GM21529 (cell line): ENCODE measurements around the gene ZNF420.
A peak's percentile ranks its signal among the peaks of the same experiment; 100 is the strongest.
"Not testable (repeated sequence)": the region's sequence is repeated elsewhere in the genome, so short reads cannot be mapped to it uniquely, and the experiment has no call there.

ENCODE experiments used
- ATAC-seq: cut with Tn5 transposase; IDR thresholded peaks from one replicate; pipeline ENCODE4 v1.9.1; 2021; ENCODE audit not compliant: unreplicated experiment

The ZNF420 gene

GRCh38 chr19:37077934-37078716, at the start of gene ZNF420:
Gene ZNF420, plus strand, starts transcription at chr19:37078433. Its CDS starts 10,686 bp downstream, at chr19:37089119.
- peak; percentile 95 for ATAC-seq

GRCh38 chr19:37045140-37045539, 33.1 kb upstream of the ZNF420 start:
- no peak for ATAC-seq

DNA sequence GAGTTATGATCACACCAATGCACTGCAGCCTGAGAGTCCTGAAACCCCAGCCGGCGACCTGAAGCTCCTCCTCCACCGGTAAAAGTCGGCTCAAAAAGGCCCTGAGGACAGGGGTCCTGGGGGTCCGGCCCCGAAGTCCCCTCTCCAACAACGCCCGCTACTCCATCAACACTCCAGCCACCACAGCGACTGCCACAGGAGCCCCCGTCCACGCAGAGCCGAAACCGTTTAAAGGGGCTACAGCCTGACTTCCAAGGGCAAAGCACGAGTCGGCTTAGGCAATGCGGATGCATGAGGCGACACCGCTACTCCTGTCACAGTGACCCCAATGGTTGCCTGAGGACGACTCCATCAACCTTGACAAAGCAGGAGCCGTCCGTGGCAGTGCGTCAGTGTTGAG, 22.9 kb upstream of the ZNF420 start:
- ATAC-seq: no peak

DNA sequence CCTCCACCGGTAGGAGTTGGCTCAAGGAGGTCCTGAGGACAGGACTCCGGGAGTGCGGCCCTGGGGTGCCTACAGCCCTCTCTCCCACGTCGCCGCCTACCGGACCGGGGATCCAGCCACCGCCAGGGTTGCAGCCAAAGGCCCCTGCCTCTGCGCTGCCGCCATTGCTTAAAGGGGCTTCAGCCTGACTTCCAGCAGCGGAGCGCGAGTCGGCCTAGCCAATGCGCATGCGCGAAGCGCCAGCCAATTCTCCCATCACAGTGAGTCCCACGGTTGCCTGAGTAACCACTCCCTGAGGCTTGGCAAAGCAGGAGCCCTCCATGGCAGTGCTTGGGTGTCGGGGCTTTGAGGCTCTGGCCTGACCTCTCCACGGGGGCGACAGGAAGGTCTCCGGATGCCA, 21.5 kb upstream of the ZNF420 start:
- no peak for ATAC-seq

DNA sequence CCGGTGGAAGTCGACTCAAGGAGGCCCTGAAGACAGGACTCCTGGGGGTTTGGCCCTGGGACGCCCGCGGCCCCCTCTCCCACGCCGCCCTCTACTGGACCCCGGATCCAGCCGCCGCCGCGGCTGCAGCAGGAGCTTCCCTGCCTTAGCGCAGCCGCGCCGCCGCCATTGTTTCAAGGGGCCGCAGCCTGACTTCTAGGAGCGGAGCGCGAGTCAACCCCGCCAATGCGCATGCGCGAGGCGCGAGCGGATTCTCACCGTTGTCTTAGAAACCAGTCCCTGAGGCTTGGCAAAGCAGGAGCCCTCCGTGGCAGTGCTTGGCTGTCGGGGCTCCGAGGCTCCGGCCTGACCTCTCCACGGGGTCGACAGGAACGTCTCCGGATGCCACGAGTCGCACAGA, 19.1 kb upstream of the ZNF420 start:
- no peak for ATAC-seq

DNA sequence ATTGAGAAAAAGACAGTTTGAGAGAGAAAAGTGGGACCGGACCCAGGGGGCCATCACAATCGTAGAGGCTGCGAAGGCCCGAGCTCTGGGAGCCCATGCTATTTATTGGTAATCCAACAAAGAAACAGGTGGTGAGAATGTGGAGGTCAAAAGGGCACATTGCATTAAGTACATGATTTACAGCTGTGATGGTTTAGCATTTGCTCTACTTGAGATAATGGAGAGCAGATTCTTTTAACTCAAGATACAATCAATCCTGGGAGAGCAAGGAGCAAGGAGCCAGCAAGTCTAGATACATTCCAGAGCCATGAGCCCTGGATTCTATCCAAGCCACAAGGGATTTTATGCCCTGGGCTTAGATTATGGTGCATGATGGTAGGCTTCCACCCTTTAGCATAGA, 13.3 kb upstream of the ZNF420 start:
- ATAC-seq: not testable (repeated sequence)

GRCh38 chr19:37074111-37074510, 4.1 kb upstream of the ZNF420 start:
- ATAC-seq: no peak

GRCh38 chr19:37074819-37075362, 3.3 kb upstream of the ZNF420 start:
- no peak for ATAC-seq

DNA sequence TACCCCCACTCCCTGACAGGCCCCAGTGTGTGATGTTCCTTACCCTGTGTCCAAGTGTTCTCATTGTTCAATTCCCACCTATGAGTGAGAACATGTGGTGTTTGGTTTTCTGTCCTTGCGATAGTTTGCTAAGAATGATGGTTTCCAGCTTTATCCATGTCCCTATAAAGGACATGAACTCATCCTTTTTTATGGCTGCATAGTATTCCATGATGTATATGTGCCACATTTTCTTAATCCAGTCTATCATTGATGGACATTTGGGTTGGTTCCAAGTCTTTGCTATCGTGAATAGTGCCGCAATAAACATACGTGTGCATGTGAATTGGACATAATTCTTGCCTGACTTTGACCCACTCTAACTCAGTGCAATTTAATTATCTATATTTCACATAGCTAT, 1.7 kb upstream of the ZNF420 start:
- not testable (repeated sequence) for ATAC-seq

- no peak for ATAC-seq
These were observed 716 bp upstream of the ZNF420 start for GRCh38 chr19:37077501-37077933.

- no peak for ATAC-seq
These were observed 442 bp downstream of the ZNF420 start for GRCh38 chr19:37078717-37079032.

DNA sequence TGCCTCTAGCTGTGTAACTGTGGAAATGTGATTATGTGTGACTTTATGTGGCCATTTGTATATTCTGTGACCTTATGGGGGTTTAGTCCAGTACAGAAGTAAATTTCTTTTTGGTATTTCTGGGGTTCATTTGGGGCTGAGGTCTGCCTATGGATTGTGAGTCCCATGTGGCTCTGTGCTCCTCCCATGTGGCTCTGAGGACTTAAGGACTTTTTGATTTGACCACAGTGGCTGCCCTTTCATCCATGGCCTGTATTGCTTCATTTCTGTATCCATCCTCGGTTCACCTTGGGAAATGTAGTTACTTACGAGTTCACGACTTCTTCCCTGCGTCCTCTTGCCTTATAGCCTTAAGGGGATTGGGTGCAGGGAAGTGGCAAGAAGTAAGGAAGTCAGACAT, 1.0 kb downstream of the ZNF420 start:
- ATAC-seq: no peak

DNA sequence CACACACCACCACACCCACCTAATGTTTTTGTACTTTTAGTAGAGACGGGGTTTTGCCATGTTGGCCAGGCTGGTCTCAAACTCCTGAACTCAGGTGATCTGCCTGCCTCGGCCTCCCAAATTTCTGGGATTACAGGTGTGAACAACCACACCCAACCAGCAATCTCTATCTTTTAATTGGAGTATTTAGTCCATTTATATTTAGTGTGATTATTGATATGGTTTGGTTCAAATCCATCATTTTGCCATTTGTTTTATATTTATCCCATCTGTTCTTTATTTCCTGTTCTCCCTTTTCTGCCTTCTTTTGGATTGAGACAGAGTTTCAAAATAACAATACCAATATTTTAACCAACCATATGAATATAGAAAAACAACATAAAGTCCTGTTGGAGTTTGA, 4.1 kb downstream of the ZNF420 start:
- no peak for ATAC-seq

DNA sequence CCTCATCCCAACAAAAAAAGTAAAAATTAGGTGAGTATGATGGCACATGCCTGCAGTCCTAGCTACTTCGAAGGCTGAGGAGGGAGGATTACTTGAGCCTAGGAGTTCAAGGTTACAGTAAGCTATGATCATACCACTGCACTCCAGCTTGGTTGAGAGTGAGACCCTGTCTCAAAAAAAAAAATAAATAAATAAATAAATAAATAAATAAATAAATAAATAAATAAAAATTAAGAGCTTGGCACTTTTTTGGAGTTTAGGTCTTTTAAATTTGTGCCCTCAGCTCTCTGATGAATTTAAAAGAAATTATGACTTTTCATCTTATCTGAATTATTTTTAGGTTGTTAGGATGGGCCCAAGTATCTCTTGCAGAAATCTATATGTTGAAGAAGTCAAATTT, 8.9 kb downstream of the ZNF420 start:
- no peak for ATAC-seq

DNA sequence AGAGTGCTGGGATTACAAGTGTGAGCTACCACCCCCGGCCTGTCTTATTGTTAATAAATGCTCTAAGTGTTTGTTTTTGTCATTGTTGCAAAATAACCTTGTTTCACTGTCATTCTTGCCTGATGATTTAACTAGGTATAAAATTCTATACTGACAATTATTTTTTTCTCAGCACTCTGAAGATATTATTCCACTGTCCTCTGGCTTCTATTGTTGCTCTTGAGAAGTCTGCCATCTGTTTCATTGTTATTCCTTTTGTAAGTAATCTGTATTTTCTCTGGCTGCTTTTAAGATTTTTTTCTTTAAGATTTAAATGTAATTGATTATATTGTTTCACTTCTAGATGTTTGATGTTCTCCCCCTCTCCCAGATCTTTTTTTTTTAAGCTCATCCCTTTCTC, 17.6 kb downstream of the ZNF420 start:
- ATAC-seq: no peak

DNA sequence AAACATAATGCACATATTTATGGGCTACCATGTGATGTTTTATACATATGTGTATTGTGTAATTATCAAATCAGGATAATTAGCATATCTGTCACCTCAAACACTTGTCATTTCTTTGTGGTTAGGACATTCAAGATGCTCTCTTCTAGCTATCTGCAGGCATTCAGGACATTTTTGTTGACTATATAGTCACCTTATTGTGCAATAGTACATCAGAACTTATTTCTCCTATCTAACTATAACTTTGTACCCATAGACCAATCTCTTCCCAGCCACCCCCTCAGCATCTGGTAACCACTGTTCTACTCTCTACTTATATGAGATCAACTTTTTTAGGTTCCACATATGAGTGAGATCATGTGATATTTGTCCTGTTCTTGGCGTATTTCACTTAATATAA, 20.3 kb downstream of the ZNF420 start:
- no peak for ATAC-seq

GRCh38 chr19:37104135-37104534, 25.9 kb downstream of the ZNF420 start:
- not testable (repeated sequence) for ATAC-seq

GRCh38 chr19:37111753-37112152, 33.5 kb downstream of the ZNF420 start:
- not testable (repeated sequence) for ATAC-seq

- ATAC-seq: no peak
These were observed 35.8 kb downstream of the ZNF420 start for GRCh38 chr19:37114001-37114400.

DNA sequence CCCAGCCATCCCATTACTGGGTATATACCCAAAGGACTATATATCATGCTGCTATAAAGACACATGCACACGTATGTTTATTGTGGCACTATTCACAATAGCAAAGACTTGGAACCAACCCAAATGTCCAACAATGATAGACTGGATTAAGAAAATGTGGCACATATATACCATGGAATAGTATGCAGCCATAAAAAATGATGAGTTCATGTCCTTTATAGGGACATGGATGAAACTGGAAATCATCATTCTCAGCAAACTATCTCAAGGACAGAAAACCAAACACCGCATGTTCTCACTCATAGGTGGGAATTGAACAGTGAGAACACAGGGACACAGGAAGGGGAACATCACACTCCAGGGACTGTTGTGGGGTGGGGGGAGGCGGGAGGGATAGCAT, 43.9 kb downstream of the ZNF420 start:
- ATAC-seq: not testable (repeated sequence)

DNA sequence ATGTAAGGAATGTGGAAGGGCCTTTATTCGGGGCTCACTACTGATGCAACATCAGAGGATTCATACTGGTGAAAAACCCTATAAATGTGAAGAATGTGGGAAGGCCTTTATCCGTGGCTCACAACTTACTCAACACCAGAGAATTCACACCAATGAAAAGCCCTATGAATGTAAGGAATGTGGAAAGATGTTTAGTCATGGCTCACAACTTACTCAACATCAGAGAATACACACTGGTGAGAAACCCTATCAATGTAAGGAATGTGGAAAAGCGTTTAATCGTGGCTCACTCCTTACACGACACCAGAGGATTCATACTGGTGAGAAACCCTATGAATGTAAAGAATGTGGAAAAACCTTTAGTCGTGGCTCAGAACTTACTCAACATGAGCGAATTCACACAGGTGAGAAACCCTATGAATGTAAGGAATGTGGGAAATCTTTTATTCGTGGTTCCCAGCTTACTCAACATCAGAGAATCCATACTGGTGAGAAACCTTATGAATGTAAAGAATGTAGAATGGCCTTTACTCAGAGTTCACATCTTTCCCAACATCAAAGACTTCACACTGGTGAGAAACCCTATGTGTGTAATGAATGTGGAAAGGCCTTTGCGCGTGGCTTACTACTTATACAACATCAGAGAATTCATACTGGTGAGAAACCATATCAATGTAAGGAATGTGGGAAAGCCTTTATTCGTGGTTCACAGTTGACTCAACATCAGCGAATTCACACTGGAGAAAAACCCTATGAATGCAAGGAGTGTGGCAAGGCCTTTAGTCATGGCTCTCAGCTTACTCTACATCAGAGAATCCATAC, 50.0 kb downstream of the ZNF420 start:
- ATAC-seq: no peak

DNA sequence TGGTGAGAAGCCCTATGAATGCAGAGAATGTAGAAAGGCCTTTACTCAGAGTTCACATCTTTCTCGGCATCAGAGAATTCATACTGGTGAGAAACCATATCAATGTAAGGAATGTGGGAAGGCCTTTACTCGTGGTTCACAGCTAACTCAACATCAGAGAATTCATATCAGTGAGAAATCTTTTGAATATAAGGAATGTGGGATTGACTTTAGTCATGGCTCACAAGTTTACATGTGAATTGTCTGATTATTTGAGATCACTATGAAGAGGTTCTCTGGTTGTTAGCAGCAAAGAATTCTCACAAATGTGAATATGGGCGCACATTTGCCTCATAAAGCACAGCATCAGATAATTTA, 50.6 kb downstream of the ZNF420 start:
- no peak for ATAC-seq
